Esophagus muscularis mucosa (tissue), 4 donors: ENCODE measurements around the gene GLIS1.

Experiments
- CTCF ChIP-seq, 3 experiments: fragments of 200-600 bp in 2 of 3; fragments of 450-650 bp in 1 of 3; sonication (generic) in 2 of 3; IDR thresholded peaks; one replicate each; pipeline ENCODE4 v1.5.1; 2017 to 2019; ENCODE audit warnings: antibody characterized with exemption in 3 of 3, mild to moderate bottlenecking in 2 of 3, moderate library complexity in 1 of 3
- EP300 ChIP-seq: sonication (generic); formaldehyde crosslinking; IDR thresholded peaks from one replicate; pipeline ENCODE4 v1.6.1; 2017; ENCODE audit warnings: antibody characterized with exemption
- POLR2A ChIP-seq: fragments of 450-650 bp; IDR thresholded peaks from one replicate; pipeline ENCODE4 v1.6.1; 2017; ENCODE audit warnings: antibody characterized with exemption, moderate library complexity, mild to moderate bottlenecking, low read depth
- POLR2AphosphoS5 ChIP-seq, 2 donors: sonication (generic); formaldehyde crosslinking; IDR thresholded peaks; one replicate each; pipeline ENCODE4 v1.6.1; 2017; ENCODE audit warnings: antibody characterized with exemption in 2 of 2

- TF ChIP-seq EP300 = no peak
- no peak for TF ChIP-seq CTCF (IDR thresholded peaks at IDR 0.05)
- no peak for TF ChIP-seq POLR2A
- TF ChIP-seq POLR2AphosphoS5 (IDR thresholded peaks at IDR 0.05) = no peak
Measured at GRCh38 chr1:53648516-53648915, 90.4 kb downstream of the GLIS1 start.
